Activated naive CD8-positive, alpha-beta T cell (primary cell): ENCODE results near the gene ERCC6.

Experiments
- H3K27ac Mint-ChIP-seq: one replicate; pipeline ENCODE4 v1.8.0; 2021; ENCODE audit warnings: mixed read lengths
- H3K27me3 Mint-ChIP-seq: one replicate; pipeline ENCODE4 v1.8.0; 2021; ENCODE audit warnings: mixed read lengths
- H3K36me3 Mint-ChIP-seq: one replicate; pipeline ENCODE4 v1.8.0; 2021; ENCODE audit warnings: mixed read lengths
- H3K4me1 Mint-ChIP-seq: one replicate; pipeline ENCODE4 v1.8.0; 2021; ENCODE audit warnings: low read depth, mixed read lengths
- H3K4me3 Mint-ChIP-seq: one replicate; pipeline ENCODE4 v1.8.0; 2021; ENCODE audit warnings: mild to moderate bottlenecking, mixed read lengths
- H3K9me3 Mint-ChIP-seq: one replicate; pipeline ENCODE4 v1.8.0; 2021; ENCODE audit warnings: low read depth, mixed read lengths

Gene ERCC6

GRCh38 chr10:49560526-49560925, 21.6 kb upstream of the ERCC6 start:
- Mint-ChIP-seq H3K27me3 (peaks cover 11% of the 10 kb centered on the region), H3K27ac (no peak overlapping the region), H3K4me3 (no peak overlapping the region), H3K9me3 (peaks cover 4% of the 10 kb centered on the region), H3K4me1 (no peaks in the 10 kb centered on the region), H3K36me3 (no peaks in the 10 kb centered on the region)

GRCh38 chr10:49559476-49559875, 20.6 kb upstream of the ERCC6 start:
- peaks cover 11% of the 10 kb centered on the region for H3K27me3 Mint-ChIP-seq
- no peak overlapping the region for H3K4me3 Mint-ChIP-seq
- no peak overlapping the region for H3K27ac Mint-ChIP-seq
- H3K36me3 Mint-ChIP-seq = no peaks in the 10 kb centered on the region
- H3K9me3 Mint-ChIP-seq = peaks cover 8% of the 10 kb centered on the region
- no peaks in the 10 kb centered on the region for H3K4me1 Mint-ChIP-seq

DNA sequence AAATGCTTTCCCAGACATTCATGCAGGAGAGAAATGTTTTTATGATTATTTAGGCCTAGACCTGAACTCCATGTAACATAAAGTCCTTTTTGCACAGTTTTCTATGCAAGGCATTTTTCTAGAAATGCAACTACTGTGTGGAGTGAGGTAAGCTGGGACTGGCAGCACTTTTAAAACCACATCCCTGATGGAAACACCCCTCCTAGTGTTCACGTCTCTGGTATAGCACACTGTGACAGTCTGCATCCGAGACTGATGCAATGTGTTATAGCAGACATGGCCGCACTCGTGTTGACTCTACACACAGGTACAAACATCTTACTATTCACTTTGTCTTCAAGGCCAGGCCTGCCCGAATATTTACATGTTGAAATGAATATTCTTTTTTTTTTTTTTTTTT, 19.3 kb upstream of the ERCC6 start:
- Mint-ChIP-seq H3K27ac (no peak overlapping the region), H3K9me3 (peaks cover 8% of the 10 kb centered on the region), H3K4me3 (no peak overlapping the region), H3K36me3 (peaks cover 3% of the 10 kb centered on the region), H3K4me1 (no peaks in the 10 kb centered on the region), H3K27me3 (peaks cover 13% of the 10 kb centered on the region)

DNA sequence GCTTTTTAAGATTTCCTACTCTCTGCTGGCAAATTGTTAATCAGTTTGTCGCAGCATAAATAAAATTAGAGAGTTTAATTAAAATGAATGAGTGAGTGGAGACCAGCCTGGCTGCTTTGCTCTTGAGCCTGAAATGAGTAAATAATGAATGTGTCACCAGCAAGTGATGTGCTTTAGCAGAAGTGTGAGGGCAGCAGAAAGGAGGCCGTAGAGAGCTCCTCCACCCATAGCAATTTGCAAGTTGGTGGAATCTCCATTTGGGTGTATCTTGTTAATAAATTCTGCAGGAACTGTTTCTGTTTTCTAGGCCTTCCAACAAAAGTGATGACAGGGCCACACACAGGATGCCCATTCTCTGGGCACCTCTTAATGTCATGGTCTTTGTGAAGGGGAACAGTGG, 18.8 kb upstream of the ERCC6 start:
- Mint-ChIP-seq H3K9me3 (peaks cover 8% of the 10 kb centered on the region), H3K36me3 (peaks cover 3% of the 10 kb centered on the region), H3K27me3 (peaks cover 15% of the 10 kb centered on the region), H3K4me3 (no peak overlapping the region), H3K27ac (no peak overlapping the region), H3K4me1 (no peaks in the 10 kb centered on the region)

- no peaks in the 10 kb centered on the region for H3K4me1 Mint-ChIP-seq
- no peak overlapping the region for H3K4me3 Mint-ChIP-seq
- H3K9me3 Mint-ChIP-seq = peaks cover 8% of the 10 kb centered on the region
- no peak overlapping the region for H3K27ac Mint-ChIP-seq
- H3K27me3 Mint-ChIP-seq = peaks cover 14% of the 10 kb centered on the region
- peaks cover 3% of the 10 kb centered on the region for H3K36me3 Mint-ChIP-seq
These were observed 17.8 kb upstream of the ERCC6 start for GRCh38 chr10:49556723-49557122.

GRCh38 chr10:49552277-49552676, 13.4 kb upstream of the ERCC6 start:
- Mint-ChIP-seq H3K9me3 (peaks cover 8% of the 10 kb centered on the region), H3K4me3 (no peak overlapping the region), H3K27me3 (peaks cover 12% of the 10 kb centered on the region), H3K36me3 (peaks cover 3% of the 10 kb centered on the region), H3K4me1 (no peaks in the 10 kb centered on the region), H3K27ac (no peak overlapping the region)

- no peak overlapping the region for H3K27ac Mint-ChIP-seq
- peaks cover 4% of the 10 kb centered on the region for H3K9me3 Mint-ChIP-seq
- H3K36me3 Mint-ChIP-seq = peaks cover 3% of the 10 kb centered on the region
- H3K4me1 Mint-ChIP-seq = no peaks in the 10 kb centered on the region
- H3K27me3 Mint-ChIP-seq = peaks cover 15% of the 10 kb centered on the region
- no peak overlapping the region for H3K4me3 Mint-ChIP-seq
These were observed 11.6 kb upstream of the ERCC6 start for GRCh38 chr10:49550563-49550962.

GRCh38 chr10:49549640-49550346, 10.9 kb upstream of the ERCC6 start:
- Mint-ChIP-seq H3K27me3 (peaks cover 15% of the 10 kb centered on the region), H3K4me1 (no peaks in the 10 kb centered on the region), H3K9me3 (peaks cover 2% of the 10 kb centered on the region), H3K36me3 (peaks cover 3% of the 10 kb centered on the region), H3K27ac (no peak overlapping the region), H3K4me3 (no peak overlapping the region)

GRCh38 chr10:49543604-49544003, 4.7 kb upstream of the ERCC6 start:
- Mint-ChIP-seq H3K4me3 (no peak overlapping the region), H3K9me3 (peaks cover 10% of the 10 kb centered on the region), H3K27me3 (peaks cover 16% of the 10 kb centered on the region), H3K36me3 (no peaks in the 10 kb centered on the region), H3K4me1 (peaks cover 12% of the 10 kb centered on the region), H3K27ac (no peak overlapping the region)

DNA sequence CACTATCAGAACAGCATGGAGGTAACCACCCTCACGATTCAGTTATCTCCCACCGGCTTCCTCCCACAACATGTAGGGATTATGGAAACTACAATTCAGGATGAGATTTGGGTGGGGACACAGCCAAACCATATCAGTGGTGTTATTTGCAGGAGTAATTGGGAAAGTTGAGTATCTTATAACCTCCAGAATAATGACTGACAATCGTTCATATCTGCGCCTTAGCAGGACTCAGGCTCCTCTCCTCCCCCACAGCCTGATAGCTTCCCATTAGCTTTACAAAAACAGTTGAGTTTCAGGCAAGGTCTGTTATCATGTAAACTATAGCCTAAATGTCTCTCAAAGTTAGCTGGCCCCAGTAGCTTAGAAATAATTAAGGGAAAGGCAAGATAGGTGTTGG, 3.4 kb upstream of the ERCC6 start:
- Mint-ChIP-seq H3K36me3 (no peaks in the 10 kb centered on the region), H3K4me3 (no peak overlapping the region), H3K27me3 (peaks cover 16% of the 10 kb centered on the region), H3K27ac (no peak overlapping the region), H3K4me1 (peaks cover 20% of the 10 kb centered on the region), H3K9me3 (peaks cover 10% of the 10 kb centered on the region)

DNA sequence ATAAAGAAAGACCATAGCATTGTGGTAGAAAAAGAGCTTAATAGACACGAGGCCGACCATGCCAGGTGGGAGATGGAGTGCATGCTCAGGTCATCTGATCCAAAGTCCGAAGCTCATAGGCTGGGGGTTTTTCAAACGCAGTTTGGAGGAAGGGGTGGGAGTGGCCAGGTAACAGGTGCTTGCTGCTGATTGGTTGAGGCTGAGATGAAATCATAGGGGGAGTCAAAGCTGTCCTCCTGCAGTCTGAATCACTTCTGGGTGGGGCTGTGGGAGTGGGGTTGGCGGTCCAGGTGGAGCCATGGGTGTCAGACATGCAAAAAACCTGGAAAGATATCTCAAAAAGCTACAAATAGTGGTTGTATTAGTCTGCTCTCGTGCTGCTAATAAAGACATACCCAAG, 2.8 kb upstream of the ERCC6 start:
- H3K27me3 Mint-ChIP-seq = peaks cover 16% of the 10 kb centered on the region

GRCh38 chr10:49540056-49540797, 1.3 kb upstream of the ERCC6 start:
- Mint-ChIP-seq H3K27ac (no peak overlapping the region), H3K27me3 (peaks cover 13% of the 10 kb centered on the region), H3K4me1 (peaks cover 31% of the 10 kb centered on the region), H3K4me3 (peak overlapping the region; percentile 94), H3K36me3 (no peaks in the 10 kb centered on the region), H3K9me3 (peaks cover 10% of the 10 kb centered on the region)

More for the DNA sequence above, 2.8 kb upstream of the ERCC6 start:
- H3K9me3 Mint-ChIP-seq = peaks cover 10% of the 10 kb centered on the region
- H3K36me3 Mint-ChIP-seq = no peaks in the 10 kb centered on the region
- no peak overlapping the region for H3K27ac Mint-ChIP-seq
- peaks cover 21% of the 10 kb centered on the region for H3K4me1 Mint-ChIP-seq
- H3K4me3 Mint-ChIP-seq = no peak overlapping the region

DNA sequence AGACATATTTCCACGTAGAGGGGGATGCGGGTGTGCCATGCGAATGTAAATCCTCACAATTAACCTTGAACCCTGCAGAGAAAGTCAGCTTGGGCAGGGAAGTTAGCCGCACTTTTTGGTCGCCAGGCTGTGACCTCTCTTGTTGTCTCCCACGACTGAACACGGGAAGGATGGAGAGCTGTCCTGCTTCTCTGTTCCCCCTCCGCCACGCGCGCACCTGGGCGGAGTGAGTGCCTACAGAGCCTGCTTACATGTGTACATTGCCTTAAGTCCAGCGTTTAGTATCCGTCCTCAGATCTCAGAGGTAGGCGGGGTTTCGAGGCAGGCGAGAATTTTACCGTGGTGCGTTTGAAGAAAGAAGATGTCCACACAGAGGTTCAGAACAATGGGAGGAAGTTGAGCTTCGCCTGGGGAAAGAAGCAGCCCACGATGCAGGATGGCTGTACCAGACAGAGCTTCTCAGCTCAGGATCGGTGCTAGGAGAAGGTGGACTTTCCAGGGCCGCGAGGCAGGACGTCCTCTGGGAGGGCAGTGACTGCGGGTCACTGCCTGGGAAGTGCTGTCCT, 482 bp upstream of the ERCC6 start:
- Mint-ChIP-seq H3K27me3 (peaks cover 13% of the 10 kb centered on the region), H3K27ac (peak overlapping the region; percentile 93), H3K36me3 (no peaks in the 10 kb centered on the region), H3K9me3 (peaks cover 4% of the 10 kb centered on the region), H3K4me1 (peaks cover 37% of the 10 kb centered on the region), H3K4me3 (peak overlapping the region; percentile 94)

DNA sequence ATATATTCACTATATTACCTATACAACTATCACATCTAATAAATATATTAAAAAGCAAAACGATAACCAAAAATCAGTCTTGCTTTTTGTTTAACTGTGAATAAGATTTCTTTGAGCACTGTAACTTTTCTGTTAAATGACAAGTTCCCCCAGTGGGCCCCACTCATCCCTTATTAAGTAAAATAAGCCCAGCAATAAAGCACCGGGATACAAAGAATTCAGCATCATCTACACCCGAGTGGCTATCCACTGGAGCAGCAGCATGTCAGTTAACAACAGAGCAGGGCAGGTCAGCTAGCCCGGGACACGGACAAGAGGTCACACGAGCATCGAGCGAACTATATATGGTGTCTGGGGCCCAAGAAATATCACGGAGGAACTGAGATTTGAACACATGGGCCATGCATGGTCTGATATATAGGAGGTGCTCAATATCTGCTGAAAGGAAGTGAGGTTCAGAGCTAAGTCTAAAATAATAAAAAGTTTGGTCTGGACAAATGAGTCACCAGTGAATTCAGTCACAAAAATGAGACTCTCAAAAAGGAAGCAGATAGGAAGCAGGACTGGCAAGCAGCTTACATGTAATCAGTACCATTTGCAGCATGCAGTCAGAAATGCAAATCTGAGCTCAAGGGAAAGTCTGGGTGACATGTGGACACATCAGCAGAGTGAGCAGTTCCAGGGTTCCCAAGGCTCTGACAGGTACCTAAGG, 4.1 kb downstream of the ERCC6 start:
- Mint-ChIP-seq H3K36me3 (peaks cover 12% of the 10 kb centered on the region), H3K4me3 (no peak overlapping the region), H3K27me3 (no peaks in the 10 kb centered on the region), H3K27ac (no peak overlapping the region), H3K4me1 (peaks cover 52% of the 10 kb centered on the region), H3K9me3 (no peaks in the 10 kb centered on the region)

DNA sequence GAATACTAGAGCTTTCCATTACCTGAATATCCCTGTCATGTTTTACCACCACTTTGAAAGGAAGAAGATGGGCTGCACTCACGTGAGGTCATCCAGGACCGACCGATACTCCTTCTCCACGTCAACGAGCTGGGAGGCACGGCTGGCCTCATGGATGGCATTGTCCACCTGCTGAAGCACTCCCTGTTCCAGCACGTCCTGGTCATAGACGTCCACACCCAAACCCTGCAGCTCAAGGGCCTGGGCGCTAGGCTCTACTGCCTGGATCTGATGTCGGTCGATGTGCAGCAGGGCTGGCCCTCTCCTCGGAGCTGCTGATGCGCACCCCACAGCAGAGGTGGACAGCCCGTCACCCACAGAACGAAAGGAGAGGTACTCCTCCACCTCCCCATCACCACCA, 6.5 kb downstream of the ERCC6 start:
- Mint-ChIP-seq H3K4me1 (peaks cover 35% of the 10 kb centered on the region), H3K4me3 (no peak overlapping the region), H3K36me3 (peaks cover 24% of the 10 kb centered on the region), H3K27ac (no peak overlapping the region), H3K9me3 (no peaks in the 10 kb centered on the region), H3K27me3 (no peaks in the 10 kb centered on the region)
